Upper lobe of left lung (tissue), 6 donors: Measurements from ENCODE around the gene PLXND1. TPM values are rescaled to one million over a fixed set of nuclear protein-coding genes. Genes with fewer than 3 reads are reported as not detected.

Experiments used
- ATAC-seq, 2 donors: fragments of 200-7000 bp; cut with Tn5 transposase; one replicate each; pipeline ENCODE4 v1.9.1; 2022; ENCODE audit warnings: mild to moderate bottlenecking in 2 of 2, moderate library complexity in 2 of 2; ENCODE audit not compliant: low FRiP score in 2 of 2
- DNase-seq, 2 donors: peaks; one replicate each; pipeline ENCODE4 v3.0.0-alpha.2; 2019 to 2020
- H3K27ac ChIP-seq, 4 donors: fragments of 200-600 bp; sonication (generic); one replicate each; pipeline ENCODE4 v1.5.1; 2016 to 2019
- H3K27me3 ChIP-seq, 4 donors: fragments of 200-600 bp; sonication (generic); one replicate each; pipeline ENCODE4 v1.5.1; 2017 to 2019
- H3K36me3 ChIP-seq, 4 donors: fragments of 200-600 bp; sonication (generic); one replicate each; pipeline ENCODE4 v1.5.1; 2016 to 2019
- H3K4me1 ChIP-seq, 4 donors: fragments of 200-600 bp; sonication (generic); one replicate each; pipeline ENCODE4 v1.5.1; 2018 to 2019
- H3K4me3 ChIP-seq, 4 donors: fragments of 200-600 bp; sonication (generic); one replicate each; pipeline ENCODE4 v1.5.1; 2017 to 2019; ENCODE audit warnings: mild to moderate bottlenecking in 2 of 4, moderate library complexity in 1 of 4
- H3K9me3 ChIP-seq, 4 donors: fragments of 200-600 bp; sonication (generic); one replicate each; pipeline ENCODE4 v1.5.1; 2018 to 2019
- CTCF ChIP-seq, 6 experiments: fragments of 450-650 bp in 4 of 6; fragments of 200-600 bp in 2 of 6; sonication (generic) in 2 of 6; IDR thresholded peaks; one replicate each; pipeline ENCODE4 v1.5.1; 2016 to 2019; ENCODE audit warnings: antibody characterized with exemption in 6 of 6
- EP300 ChIP-seq, 4 donors: sonication (generic); formaldehyde crosslinking; IDR thresholded peaks; one replicate each; pipeline ENCODE4 v1.5.1; 2017; ENCODE audit warnings: antibody characterized with exemption in 4 of 4, control low read depth in 2 of 4
- POLR2A ChIP-seq, 4 donors: fragments of 450-650 bp; IDR thresholded peaks; one replicate each; pipeline ENCODE4 v1.5.1; 2016 to 2017; ENCODE audit warnings: antibody characterized with exemption in 4 of 4, mild to moderate bottlenecking in 2 of 4
- POLR2AphosphoS5 ChIP-seq, 2 donors: sonication (generic); formaldehyde crosslinking; IDR thresholded peaks; one replicate each; pipeline ENCODE4 v1.5.1; 2017; ENCODE audit warnings: antibody characterized with exemption in 2 of 2
- WGBS, 2 donors: methylation state at CpG; one replicate each; pipeline ENCODE4 v1.1.5; 2017 to 2018; 5-methylcytosine and 5-hydroxymethylcytosine counted together
- total RNA-seq, 6 donors: library from RNA; depleted of rRNA in 4 of 6; stranded (reverse); fragments of >200 nt in 4 of 6; gene quantifications; one replicate each; pipeline versions ENCODE4 v1.1.0 to v1.2.1, GENCODE V29; 2016 to 2021
- donor health status: DM: no; HTN: no; CAD: no; lungs with moderate emphysema.
- donor health status: DM: no; HTN: yes; CAD: no; lungs with severe emphysema.

The PLXND1 gene
- total RNA-seq, 6 donors from 2014 or later, result 95.3 to 607 (median 227) TPM

GRCh38 chr3:129602730-129603560 lies 3.5 kb downstream of the PLXND1 start:
- Histone ChIP-seq H3K4me3 (peak overlapping the region in 3 of 4 donors; percentile 64 to 85 (median 79)), H3K27me3 (no peaks in the 10 kb centered on the region), H3K27ac (peak overlapping the region; percentile 92 to 95 (median 94)), H3K4me1 (peaks cover 73 to 94% (median 80%) of the 10 kb centered on the region in 4 donors), H3K9me3 (no peaks in the 10 kb centered on the region), H3K36me3 (no peaks in the 10 kb centered on the region)
- peak; percentile 38 to 70 for ATAC-seq
- TF ChIP-seq CTCF (IDR thresholded peaks at IDR 0.05), result no peak
- TF ChIP-seq POLR2A (IDR thresholded peaks at IDR 0.05), result peak in 1 of 4 donors; percentile 25
- TF ChIP-seq POLR2AphosphoS5 (IDR thresholded peaks at IDR 0.05), result peak in 1 of 2 donors; percentile 67
- peak in 1 of 4 donors; percentile 55 for TF ChIP-seq EP300 (IDR thresholded peaks at IDR 0.05)
- whole genome bisulfite sequencing, 2 donors, result 38 to 39% methylated on average over 8 to 15 of the region's 15 CpGs
- DNase-seq, result peak; percentile 67 to 83

- no peaks in the 10 kb centered on the region for H3K36me3 ChIP-seq
- H3K27ac ChIP-seq, result peak overlapping the region; percentile 92 to 95 (median 94)
- H3K9me3 ChIP-seq, result no peaks in the 10 kb centered on the region
- WGBS, 2 donors, result 61 to 68% methylated on average over 11 of the region's 11 CpGs
- TF ChIP-seq CTCF (IDR thresholded peaks at IDR 0.05) (no peak), EP300 (IDR thresholded peaks at IDR 0.05) (no peak), POLR2A (IDR thresholded peaks at IDR 0.05) (no peak), POLR2AphosphoS5 (IDR thresholded peaks at IDR 0.05) (no peak)
- peak in 1 of 2 donors; percentile 68 for DNase-seq
- ATAC-seq, result no peak
- H3K27me3 ChIP-seq, result no peaks in the 10 kb centered on the region
- peak overlapping the region in 3 of 4 donors; percentile 64 to 85 (median 79) for H3K4me3 ChIP-seq
- peaks cover 73 to 94% (median 80%) of the 10 kb centered on the region in 4 donors for H3K4me1 ChIP-seq
Measured at GRCh38 chr3:129602309-129602708, 4.2 kb downstream of the PLXND1 start.

- Histone ChIP-seq H3K4me3 (peak overlapping the region in 1 of 4 donors; percentile 85), H3K9me3 (no peaks in the 10 kb centered on the region), H3K4me1 (peaks cover 75 to 96% (median 83%) of the 10 kb centered on the region in 4 donors), H3K36me3 (no peaks in the 10 kb centered on the region), H3K27me3 (no peaks in the 10 kb centered on the region), H3K27ac (peak overlapping the region; percentile 92 to 95 (median 94))
- WGBS, 2 donors, result 68 to 72% methylated on average over 5 of the region's 5 CpGs
- DNase-seq (no peak), ATAC-seq (no peak)
- TF ChIP-seq CTCF (IDR thresholded peaks at IDR 0.05) (no peak), POLR2A (IDR thresholded peaks at IDR 0.05) (no peak), EP300 (IDR thresholded peaks at IDR 0.05) (no peak), POLR2AphosphoS5 (IDR thresholded peaks at IDR 0.05) (no peak)
Measured at GRCh38 chr3:129601713-129602112, 4.8 kb downstream of the PLXND1 start.

- WGBS, 2 donors, result 80 to 89% methylated on average over 2 of the region's 2 CpGs
- peaks cover 89 to 100% (median 94%) of the 10 kb centered on the region in 4 donors for H3K4me1 ChIP-seq
- TF ChIP-seq CTCF (IDR thresholded peaks at IDR 0.05), result no peak
- TF ChIP-seq EP300 (IDR thresholded peaks at IDR 0.05), result no peak
- no peak for TF ChIP-seq POLR2AphosphoS5 (IDR thresholded peaks at IDR 0.05)
- TF ChIP-seq POLR2A (IDR thresholded peaks at IDR 0.05), result no peak
Measured at GRCh38 chr3:129600348-129600747, 6.1 kb downstream of the PLXND1 start.

More at GRCh38 chr3:129600348-129600747, 6.1 kb downstream of the PLXND1 start:
- Histone ChIP-seq H3K4me3 (no peak overlapping the region), H3K27ac (peak overlapping the region; percentile 92 to 95 (median 94)), H3K36me3 (no peaks in the 10 kb centered on the region), H3K9me3 (no peaks in the 10 kb centered on the region), H3K27me3 (no peaks in the 10 kb centered on the region)
- ATAC-seq (no peak), DNase-seq (no peak)
